Hepatocyte (in vitro differentiated cells): Measurements from ENCODE around the gene ZNF235.

Experiments
- CTCF ChIP-seq: fragments of 200-600 bp; sonication (generic); IDR thresholded peaks from 2 replicates; pipeline ENCODE4 v1.5.1; 2016; ENCODE audit warnings: antibody characterized with exemption, mild to moderate bottlenecking; ENCODE audit not compliant: poor library complexity
- EZH2 ChIP-seq: fragments of 200-600 bp; sonication (generic); IDR thresholded peaks from 2 replicates; pipeline ENCODE4 v1.6.1; 2016; ENCODE audit warnings: antibody characterized with exemption, mild to moderate bottlenecking, borderline replicate concordance

GRCh38 chr19:44308011-44308410, 3.2 kb upstream of the ZNF235 start:
- TF ChIP-seq CTCF (no peak), EZH2 (no peak)
